H1 (cell line): ENCODE measurements around the gene LSG1. TPM values are rescaled to one million over a fixed set of nuclear protein-coding genes. Genes with fewer than 3 reads are reported as not detected.
A peak's percentile ranks its signal among the peaks of the same experiment; 100 is the strongest.

Experiments
- CTCF ChIA-PET: fragments of 300-600 bp; sonication (Branson Sonifier 250); formaldehyde crosslinking; loops from one replicate; lab custom pipeline; 2021; ENCODE audit not compliant: partially characterized antibody; lab: Charles Lee
- POLR2A ChIA-PET: fragments of 300-600 bp; sonication (Branson Sonifier 250); formaldehyde crosslinking; loops from one replicate; lab custom pipeline; 2021; ENCODE audit warnings: inconsistent platforms; ENCODE audit not compliant: partially characterized antibody; lab: Charles Lee
- DNase-seq, 2 experiments: peaks; one replicate each; pipeline versions ENCODE4 v3.0.0 to v3.0.0-alpha.2; 2010 to 2022; ENCODE audit warnings: low spot score in 2 of 2, low read depth in 1 of 2, mixed read lengths in 1 of 2
- FAIRE-seq: peaks from 2 replicates; lab custom pipeline; 2011; peaks lifted over from hg19 to GRCh38; lab: Jason Lieb, UNC
- H2AFZ ChIP-seq: 2 replicates; pipeline ENCODE4 v1.8.1; 2012; ENCODE audit warnings: low read length, inconsistent platforms
- H2AK5ac ChIP-seq: 2 replicates; pipeline ENCODE4 v1.6.1; 2013; ENCODE audit warnings: low read depth, low read length
- H2BK120ac ChIP-seq: replicated peaks from 2 replicates; pipeline ENCODE3; 2013; ENCODE audit warnings: low read depth, low read length, inconsistent platforms
- H2BK12ac ChIP-seq: 2 replicates; pipeline ENCODE4 v1.6.1; 2013; ENCODE audit warnings: low read depth, low read length
- H2BK15ac ChIP-seq: 2 replicates; pipeline ENCODE4 v1.6.1; 2013; ENCODE audit warnings: low read length
- H2BK20ac ChIP-seq: 2 replicates; pipeline ENCODE4 v1.6.1; 2013; ENCODE audit warnings: low read length
- H2BK5ac ChIP-seq: 2 replicates; pipeline ENCODE4 v1.6.1; 2013; ENCODE audit warnings: low read depth, low read length
- H3K14ac ChIP-seq: 2 replicates; pipeline ENCODE4 v1.6.1; 2013; ENCODE audit warnings: inconsistent platforms; ENCODE audit not compliant: insufficient read length
- H3K18ac ChIP-seq: 2 replicates; pipeline ENCODE4 v1.6.1; 2013; ENCODE audit warnings: low read length; ENCODE audit errors: extremely low read depth
- H3K23ac ChIP-seq: 2 replicates; pipeline ENCODE4 v1.6.1; 2013; ENCODE audit warnings: inconsistent platforms; ENCODE audit not compliant: insufficient read length
- H3K23me2 ChIP-seq: 2 replicates; pipeline ENCODE4 v1.6.1; 2013; ENCODE audit warnings: low read depth, low read length
- H3K27ac ChIP-seq: 2 replicates; pipeline ENCODE4 v1.6.1; 2011; ENCODE audit warnings: low read depth, low read length, inconsistent platforms
- H3K27me3 ChIP-seq, 4 experiments: replicated peaks in 1 of 4; 1 replicate in 1 of 4; 2 replicates in 3 of 4; pipeline versions ENCODE4 v1.6.1 to v1.8.1; 2011 to 2013; ENCODE audit warnings: low read length in 3 of 4, mild to moderate bottlenecking in 3 of 4, inconsistent platforms in 2 of 4, mixed read lengths in 2 of 4, moderate library complexity in 1 of 4; ENCODE audit not compliant: control insufficient read depth in 3 of 4, insufficient read depth in 3 of 4; ENCODE audit errors: extremely low read depth in 1 of 4
- H3K36me3 ChIP-seq, 4 experiments: 2 replicates each; pipeline versions ENCODE4 v1.6.1 to v1.8.1; 2011 to 2013; ENCODE audit warnings: mild to moderate bottlenecking in 4 of 4, low read length in 3 of 4, moderate library complexity in 2 of 4, control low read depth in 1 of 4, inconsistent platforms in 1 of 4; ENCODE audit not compliant: insufficient read depth in 4 of 4, control insufficient read depth in 2 of 4
- H3K4ac ChIP-seq: replicated peaks from 2 replicates; pipeline ENCODE3; 2013; ENCODE audit warnings: low read length, low read depth, mixed read lengths, inconsistent platforms; ENCODE audit not compliant: insufficient read length
- H3K4me1 ChIP-seq, 4 experiments: replicated peaks in 1 of 4; 1 replicate in 1 of 4; 2 replicates in 3 of 4; pipeline versions ENCODE4 v1.6.1 to v1.8.1; 2011 to 2013; ENCODE audit warnings: low read length in 3 of 4, inconsistent platforms in 2 of 4, mixed read lengths in 1 of 4; ENCODE audit not compliant: insufficient read depth in 4 of 4, control insufficient read depth in 3 of 4
- H3K4me2 ChIP-seq, 2 experiments: 2 replicates each; pipeline versions ENCODE4 v1.6.1 to v1.8.1; 2011 to 2013; ENCODE audit warnings: low read depth in 2 of 2, low read length in 2 of 2, control low read depth in 1 of 2, inconsistent platforms in 1 of 2, mild to moderate bottlenecking in 1 of 2; ENCODE audit not compliant: insufficient read depth in 1 of 2
- H3K4me3 ChIP-seq, 4 experiments: fragments of 200-600, 300-600 bp in 1 of 4; sonication (generic), shearing (Covaris generic), sonication (Bioruptor Twin) in 1 of 4; 2 replicates each; pipeline versions ENCODE4 v1.5.1 to v1.8.1; 2011 to 2016; ENCODE audit warnings: low read length in 4 of 4, low read depth in 3 of 4, control low read depth in 2 of 4, inconsistent platforms in 2 of 4, mild to moderate bottlenecking in 2 of 4, mixed read lengths in 1 of 4, moderate library complexity in 1 of 4; ENCODE audit not compliant: insufficient read depth in 2 of 4; ENCODE audit errors: extremely low read depth in 1 of 4
- H3K56ac ChIP-seq: replicated peaks from 2 replicates; pipeline ENCODE3; 2013; ENCODE audit warnings: low read depth, mild to moderate bottlenecking, mixed read lengths, low read length, inconsistent platforms; ENCODE audit not compliant: insufficient read length
- H3K79me1 ChIP-seq: 2 replicates; pipeline ENCODE4 v1.6.1; 2013; ENCODE audit warnings: low read depth, low read length, control low read depth
- H3K79me2 ChIP-seq, 2 experiments: 2 replicates each; pipeline versions ENCODE4 v1.6.1 to v1.8.1; 2012 to 2013; ENCODE audit warnings: low read length in 2 of 2, mild to moderate bottlenecking in 2 of 2, inconsistent platforms in 1 of 2; ENCODE audit not compliant: insufficient read depth in 2 of 2, control insufficient read depth in 1 of 2
- H3K9ac ChIP-seq, 4 experiments: replicated peaks in 1 of 4; 1 replicate in 1 of 4; 2 replicates in 3 of 4; pipeline versions ENCODE4 v1.6.1 to v1.8.1; 2011 to 2013; ENCODE audit warnings: low read depth in 3 of 4, low read length in 3 of 4, control low read depth in 2 of 4, mild to moderate bottlenecking in 2 of 4, moderate library complexity in 2 of 4, inconsistent platforms in 1 of 4; ENCODE audit errors: extremely low read depth in 1 of 4
- H3K9me3 ChIP-seq, 2 experiments: 2 replicates each; pipeline versions ENCODE4 v1.6.1 to v1.8.1; 2012 to 2013; ENCODE audit warnings: mild to moderate bottlenecking in 2 of 2, moderate library complexity in 2 of 2, control low read depth in 1 of 2, inconsistent platforms in 1 of 2, low read depth in 1 of 2, low read length in 1 of 2, mixed read lengths in 1 of 2; ENCODE audit not compliant: insufficient read depth in 2 of 2
- H4K20me1 ChIP-seq, 2 experiments: replicated peaks in 1 of 2; 2 replicates each; pipeline versions ENCODE3 to v1.8.1; 2011 to 2013; ENCODE audit warnings: inconsistent platforms in 2 of 2, low read length in 2 of 2, mild to moderate bottlenecking in 1 of 2; ENCODE audit not compliant: insufficient read depth in 2 of 2, control insufficient read depth in 1 of 2
- H4K5ac ChIP-seq: 2 replicates; pipeline ENCODE4 v1.6.1; 2013; ENCODE audit warnings: low read length, low read depth, mixed read lengths, inconsistent platforms; ENCODE audit not compliant: insufficient read length
- H4K8ac ChIP-seq: 2 replicates; pipeline ENCODE4 v1.8.0; 2013; ENCODE audit warnings: mild to moderate bottlenecking, moderate library complexity, low read length, inconsistent platforms; ENCODE audit not compliant: insufficient read depth; ENCODE audit errors: extremely low read depth
- H4K91ac ChIP-seq: replicated peaks from 2 replicates; pipeline ENCODE3; 2013; ENCODE audit warnings: low read length, mixed read lengths, inconsistent platforms; ENCODE audit not compliant: insufficient read length
- CREB1 ChIP-seq: IDR thresholded peaks from 2 replicates; pipeline ENCODE4 v1.6.1; 2012; ENCODE audit warnings: inconsistent platforms
- RAD21 ChIP-seq, 2 experiments: IDR thresholded peaks in 1 of 2; conservative IDR thresholded peaks in 1 of 2; 2 replicates each; pipeline ENCODE4 v1.6.1; 2011; ENCODE audit warnings: low read depth in 2 of 2, low read length in 2 of 2, improper control_type of control experiment in 1 of 2, inconsistent platforms in 1 of 2, mild to moderate bottlenecking in 1 of 2, moderate library complexity in 1 of 2
- RNF2 ChIP-seq: fragments of 200-900, 300-1000 bp; sonication (generic); IDR thresholded peaks from 2 replicates; pipeline ENCODE4 v1.7.1; 2016; ENCODE audit warnings: borderline replicate concordance, low read depth, mild to moderate bottlenecking, antibody characterized with exemption, low read length; ENCODE audit not compliant: poor library complexity, severe bottlenecking; ENCODE audit errors: missing control alignments
- SUZ12 ChIP-seq: fragments of 200-600 bp; sonication (generic); IDR thresholded peaks from 2 replicates; pipeline ENCODE4 v1.6.1; 2012; ENCODE audit warnings: mild to moderate bottlenecking, inconsistent platforms, low read length, moderate library complexity, mixed read lengths
- TAF1 ChIP-seq: IDR thresholded peaks from 2 replicates; pipeline ENCODE4 v1.6.1; 2011; ENCODE audit warnings: mild to moderate bottlenecking, low read depth, low read length
- ZNF274 ChIP-seq: IDR thresholded peaks from 2 replicates; pipeline ENCODE4 v1.7.0; 2012; ENCODE audit warnings: low read length, borderline replicate concordance; ENCODE audit errors: extremely low read depth
- WGBS, 2 experiments: shearing (Covaris generic) in 1 of 2; methylation state at CpG; one replicate each; pipeline versions ENCODE4 v1.1.6 to v1.1.7; 2013 to 2015; ENCODE audit warnings: low lambda C conversion rate in 2 of 2, mixed read lengths in 2 of 2, inconsistent platforms in 1 of 2, low coverage in 1 of 2, missing lambda C conversion rate in 1 of 2; ENCODE audit not compliant: insufficient replicate concordance in 2 of 2, insufficient coverage in 1 of 2, insufficient read length in 1 of 2; ENCODE audit errors: extremely low coverage in 1 of 2, missing lambda C conversion rate in 1 of 2; 5-methylcytosine and 5-hydroxymethylcytosine counted together
- polyA plus RNA-seq, 7 experiments: library from polyadenylated mRNA; depleted of rRNA in 3 of 7; stranded (reverse) in 5 of 7; unstranded in 2 of 7; fragments of >200 nt in 5 of 7; fragments of 200-250 nt in 2 of 7; gene quantifications; 1 replicate in 5 of 7; 2 replicates in 1 of 7; 4 replicates in 1 of 7; pipeline versions ENCODE4 v1.2.1 to v1.2.3, GENCODE V29; 2011 to 2013; ENCODE audit warnings: missing spikeins in 2 of 7, mixed read lengths in 2 of 7
- total RNA-seq: library from RNA; stranded (reverse); fragmentation: NEBNext Ultra II Directional; extraction: Animal tissue kit (Norgen Biotek cat#: 25700); gene quantifications from 2 replicates; pipeline ENCODE4 v1.2.1, GENCODE V29; 2021
- TF ChIP-seq, protein P1 (sequence below): IDR thresholded peaks from 2 replicates; pipeline ENCODE4 v1.6.1; 2012; ENCODE audit warnings: inconsistent platforms

Gene LSG1
- total and polyA plus RNA-seq, 2 of the 8 experiments (the other 6 are each of a cell fraction or from before 2014, with no cell fraction given): 23.7 to 47.6 TPM

DNA sequence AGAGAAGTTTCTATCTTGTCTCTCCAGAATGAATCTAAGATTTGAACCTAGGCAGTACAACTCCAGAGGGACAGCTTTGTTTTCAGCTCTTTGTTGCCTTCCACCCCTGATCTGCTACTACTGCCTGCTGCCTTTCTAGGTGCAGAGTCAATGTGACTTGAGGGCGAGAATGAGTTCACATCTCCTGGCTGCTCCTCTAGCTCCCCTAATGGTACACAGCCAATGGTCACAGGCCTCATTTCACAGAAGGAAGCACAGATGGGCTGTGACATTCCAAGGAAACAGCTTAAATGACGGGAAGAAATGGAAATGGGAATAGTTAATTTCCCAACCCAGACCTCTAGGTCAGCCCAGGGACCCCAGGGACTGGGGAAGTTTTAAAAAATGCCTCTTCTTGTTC lies 46.1 kb upstream of the LSG1 start:
- no peak overlapping the region for H2AFZ ChIP-seq
- H4K91ac ChIP-seq: no peak overlapping the region
- no peaks in the 10 kb centered on the region for H3K27me3 ChIP-seq
- WGBS, 2 experiments: 82% methylated on average over 2 of the region's 2 CpGs; no CpG with 5 or more reads in 1 of the 2 experiments
- no peak overlapping the region for H3K4me2 ChIP-seq
- H2BK15ac ChIP-seq: no peak overlapping the region
- H3K36me3 ChIP-seq: no peaks in the 10 kb centered on the region
- no peaks in the 10 kb centered on the region for H3K4me1 ChIP-seq
- no peak overlapping the region for H2BK12ac ChIP-seq
- H3K23ac ChIP-seq: no peak overlapping the region
- no peak overlapping the region for H3K4ac ChIP-seq
- no peak overlapping the region for H2BK5ac ChIP-seq
- no peak overlapping the region for H4K5ac ChIP-seq
- ChIA-PET CTCF (interaction anchor here (0.8 to 2.8 kb wide), 8 partner anchors 9 to 268 kb away, joined by 3 to 12 read pairs (median 4); no protein-coding TSS in a partner anchor), POLR2A (no interaction called here)
- no peak overlapping the region for H3K9ac ChIP-seq
- no peak overlapping the region for H3K27ac ChIP-seq
- DNase-seq (no peak), FAIRE-seq (no peak)
- H2BK120ac ChIP-seq: no peak overlapping the region
- no peak overlapping the region for H2BK20ac ChIP-seq
- H3K79me2 ChIP-seq: no peaks in the 10 kb centered on the region
- no peak overlapping the region for H3K4me3 ChIP-seq
- no peaks in the 10 kb centered on the region for H3K9me3 ChIP-seq
- no peak overlapping the region for H3K56ac ChIP-seq
- no peak overlapping the region for H4K8ac ChIP-seq
- no peak overlapping the region for H3K18ac ChIP-seq
- peaks cover under 1% of the 10 kb centered on the region; the same call in 1 of the 2 replicates for H3K23me2 ChIP-seq
- no peak overlapping the region for H3K14ac ChIP-seq
- H2AK5ac ChIP-seq: no peak overlapping the region
- H3K79me1 ChIP-seq: no peaks in the 10 kb centered on the region
- H4K20me1 ChIP-seq: no peaks in the 10 kb centered on the region
- TF ChIP-seq CREB1 (no peak), RAD21 (IDR thresholded peaks at IDR 0.05 in 1 of 2, conservative IDR thresholded peaks at IDR 0.05 in 1 of 2; ENCODE audit: low read depth in 2 of 2, low read length in 2 of 2) (0 out of 4 replicates have a peak, but pooled peaks of 1 of the 2 experiments have one; percentile 19), RNF2 (no peak), TAF1 (no peak), ZNF274 (no peak), SUZ12 (no peak)
- TF ChIP-seq, protein P1, sequence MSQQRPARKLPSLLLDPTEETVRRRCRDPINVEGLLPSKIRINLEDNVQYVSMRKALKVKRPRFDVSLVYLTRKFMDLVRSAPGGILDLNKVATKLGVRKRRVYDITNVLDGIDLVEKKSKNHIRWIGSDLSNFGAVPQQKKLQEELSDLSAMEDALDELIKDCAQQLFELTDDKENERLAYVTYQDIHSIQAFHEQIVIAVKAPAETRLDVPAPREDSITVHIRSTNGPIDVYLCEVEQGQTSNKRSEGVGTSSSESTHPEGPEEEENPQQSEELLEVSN: no peak
